ENCODE measurements around the gene PMFBP1. TPM values are rescaled to one million over a fixed set of nuclear protein-coding genes. Genes with fewer than 3 reads are reported as not detected.

Gene PMFBP1
- total and polyA plus RNA-seq, 2 experiments from 2014 or later, result 2.6 to 3.3 TPM

GRCh38 chr16:72187551-72187950 lies 15.6 kb upstream of the PMFBP1 start (continued):
- no peak for TF ChIP-seq EZH2 (IDR thresholded peaks at IDR 0.05; ENCODE audit: low read depth, unreplicated experiment)
- TF ChIP-seq CTCF (conservative IDR thresholded peaks at IDR 0.05; ENCODE audit: low read depth in 2 of 2), result no peak
- no peak for TF ChIP-seq JUNB (IDR thresholded peaks at IDR 0.05; ENCODE audit: unreplicated experiment)

GRCh38 chr16:72182976-72183375 lies 11.0 kb upstream of the PMFBP1 start:
- Histone ChIP-seq H3K36me3 (ENCODE audit: insufficient read depth) (no peaks in the 10 kb centered on the region), H3F3A (replicated peaks; ENCODE audit: low read depth) (no peaks in the 10 kb centered on the region), H3K9me2 (ENCODE audit: insufficient read depth) (peaks cover 14% of the 10 kb centered on the region; the same call in 1 of the 2 replicates), H3K27me3 (ENCODE audit: insufficient read depth) (no peaks in the 10 kb centered on the region), H3K27ac (ENCODE audit: low read depth) (no peak overlapping the region), H3K4me1 (ENCODE audit: insufficient read depth) (peaks cover 9% of the 10 kb centered on the region), H3K4me3 (no peak overlapping the region), H3K4me2 (no peak overlapping the region), H2AFZ (no peak overlapping the region), H4K20me1 (replicated peaks; ENCODE audit: insufficient read depth) (no peaks in the 10 kb centered on the region), H3K79me2 (replicated peaks; ENCODE audit: insufficient read depth) (no peaks in the 10 kb centered on the region)
- no peaks in the 10 kb centered on the region for H3K36me3 Mint-ChIP-seq (ENCODE audit: low read depth)
- no peaks in the 10 kb centered on the region for H3K27me3 Mint-ChIP-seq (ENCODE audit: insufficient read depth, low read depth, poor library complexity)
- no peak overlapping the region for H3K27ac Mint-ChIP-seq
- ATAC-seq (no peak), DNase-seq (ENCODE audit: low spot score) (no peak)
- H3K9me3 Mint-ChIP-seq, result no peaks in the 10 kb centered on the region; the same call in 2 of the 3 replicates
- peaks cover 9% of the 10 kb centered on the region for H3K4me1 Mint-ChIP-seq
- H3K4me3 Mint-ChIP-seq, result no peak overlapping the region
- TF ChIP-seq REST (IDR thresholded peaks at IDR 0.05; ENCODE audit: unreplicated experiment) (no peak), STAT1 (IDR thresholded peaks at IDR 0.05; ENCODE audit: unreplicated experiment) (no peak), ZNF114 (CRISPR knock-in tag; IDR thresholded peaks at IDR 0.05) (no peak), ZNF331 (CRISPR knock-in tag; IDR thresholded peaks at IDR 0.05; ENCODE audit: low read depth) (no peak), ETS1 (IDR thresholded peaks at IDR 0.05) (no peak), NANOG (IDR thresholded peaks at IDR 0.05; ENCODE audit: borderline replicate concordance) (no peak), EZH2phosphoT487 (IDR thresholded peaks at IDR 0.05; ENCODE audit: unreplicated experiment) (no peak), CTCF (conservative IDR thresholded peaks at IDR 0.05; ENCODE audit: low read depth in 2 of 2) (no peak), POLR2AphosphoS5 (IDR thresholded peaks at IDR 0.05; ENCODE audit: low read depth) (no peak), JUNB (IDR thresholded peaks at IDR 0.05; ENCODE audit: unreplicated experiment) (no peak), EZH2 (IDR thresholded peaks at IDR 0.05; ENCODE audit: low read depth, unreplicated experiment) (no peak)
